H9 (cell line): Measurements from ENCODE around the gene SLC4A5. TPM values are rescaled to one million over a fixed set of nuclear protein-coding genes. Genes with fewer than 3 reads are reported as not detected.

ENCODE experiments used
- DNase-seq: peaks from one replicate; pipeline ENCODE4 v3.0.0-alpha.2; 2017
- H2AFZ ChIP-seq: one replicate; pipeline ENCODE4 v1.6.1; 2013; ENCODE audit warnings: mild to moderate bottlenecking, low read length, control low read depth, moderate library complexity
- H2AK5ac ChIP-seq: 2 replicates; pipeline ENCODE4 v1.6.1; 2013; ENCODE audit warnings: low read length, control low read depth, mixed read lengths; ENCODE audit not compliant: insufficient read length
- H2BK120ac ChIP-seq: one replicate; pipeline ENCODE4 v1.6.1; 2013; ENCODE audit warnings: low read depth, mild to moderate bottlenecking, low read length, control low read depth, inconsistent platforms; ENCODE audit not compliant: poor library complexity, severe bottlenecking
- H2BK12ac ChIP-seq: 2 replicates; pipeline ENCODE4 v1.6.1; 2013; ENCODE audit warnings: low read length, control low read depth, mixed read lengths, low read depth; ENCODE audit not compliant: insufficient read length
- H2BK15ac ChIP-seq: 2 replicates; pipeline ENCODE4 v1.6.1; 2013; ENCODE audit warnings: low read depth, low read length, control low read depth
- H2BK20ac ChIP-seq: one replicate; pipeline ENCODE4 v1.6.1; 2013; ENCODE audit warnings: low read depth, mild to moderate bottlenecking, low read length, control low read depth, inconsistent platforms; ENCODE audit not compliant: poor library complexity, severe bottlenecking
- H2BK5ac ChIP-seq: 2 replicates; pipeline ENCODE4 v1.6.1; 2013; ENCODE audit warnings: low read length, control low read depth, mixed read lengths; ENCODE audit not compliant: insufficient read length
- H3K14ac ChIP-seq: 2 replicates; pipeline ENCODE4 v1.6.1; 2013; ENCODE audit warnings: low read length, control low read depth; ENCODE audit not compliant: insufficient read depth
- H3K18ac ChIP-seq: 2 replicates; pipeline ENCODE4 v1.6.1; 2013; ENCODE audit warnings: low read depth, mild to moderate bottlenecking, mixed read lengths, low read length, control low read depth; ENCODE audit not compliant: insufficient read length
- H3K23ac ChIP-seq: 2 replicates; pipeline ENCODE4 v1.6.1; 2013; ENCODE audit warnings: low read length, control low read depth, mixed read lengths, low read depth; ENCODE audit not compliant: insufficient read length
- H3K23me2 ChIP-seq: 2 replicates; pipeline ENCODE4 v1.6.1; 2013; ENCODE audit warnings: low read depth, mild to moderate bottlenecking, mixed read lengths, low read length, control low read depth; ENCODE audit not compliant: insufficient read length, poor library complexity, severe bottlenecking
- H3K27ac ChIP-seq: 2 replicates; pipeline ENCODE4 v1.5.1; 2013; ENCODE audit warnings: low read length, control low read depth, mixed read lengths, low read depth; ENCODE audit not compliant: insufficient read length
- H3K27me3 ChIP-seq: 2 replicates; pipeline ENCODE4 v1.6.1; 2013; ENCODE audit warnings: low read length, control low read depth, inconsistent platforms; ENCODE audit not compliant: insufficient read depth
- H3K4ac ChIP-seq: 2 replicates; pipeline ENCODE4 v1.6.1; 2013; ENCODE audit warnings: low read depth, mild to moderate bottlenecking, control low read depth, inconsistent platforms, low read length, moderate library complexity
- H3K4me1 ChIP-seq: 2 replicates; pipeline ENCODE4 v1.6.1; 2013; ENCODE audit warnings: low read length, control low read depth, inconsistent platforms; ENCODE audit not compliant: insufficient read depth
- H3K4me2 ChIP-seq: 2 replicates; pipeline ENCODE4 v1.6.1; 2013; ENCODE audit warnings: low read length, control low read depth, mixed read lengths; ENCODE audit not compliant: insufficient read length, insufficient read depth
- H3K56ac ChIP-seq: 2 replicates; pipeline ENCODE4 v1.6.1; 2013; ENCODE audit warnings: low read depth, mild to moderate bottlenecking, mixed read lengths, low read length, control low read depth; ENCODE audit not compliant: insufficient read length
- H3K79me1 ChIP-seq: 2 replicates; pipeline ENCODE4 v1.6.1; 2013; ENCODE audit warnings: low read depth, mild to moderate bottlenecking, moderate library complexity, low read length, control low read depth, inconsistent platforms; ENCODE audit not compliant: insufficient read depth, poor library complexity, severe bottlenecking
- H3K79me2 ChIP-seq: 2 replicates; pipeline ENCODE4 v1.6.1; 2013; ENCODE audit warnings: low read length, control low read depth, inconsistent platforms; ENCODE audit not compliant: insufficient read depth
- H3K9ac ChIP-seq: 2 replicates; pipeline ENCODE4 v1.6.1; 2013; ENCODE audit warnings: low read length, control low read depth, mixed read lengths; ENCODE audit not compliant: insufficient read length; ENCODE audit errors: extremely low read depth
- H3K9me3 ChIP-seq: one replicate; pipeline ENCODE4 v1.6.1; 2013; ENCODE audit warnings: low read depth, low read length, inconsistent platforms; ENCODE audit not compliant: control insufficient read depth
- H3T11ph ChIP-seq: one replicate; pipeline ENCODE4 v1.6.1; 2013; ENCODE audit warnings: mild to moderate bottlenecking, low read length, control low read depth, inconsistent platforms
- H4K20me1 ChIP-seq: one replicate; pipeline ENCODE4 v1.6.1; 2013; ENCODE audit not compliant: control insufficient read depth, insufficient read length, insufficient read depth
- H4K5ac ChIP-seq: 2 replicates; pipeline ENCODE4 v1.6.1; 2013; ENCODE audit warnings: low read depth, mild to moderate bottlenecking, mixed read lengths, low read length, control low read depth; ENCODE audit not compliant: insufficient read length
- H4K8ac ChIP-seq: replicated peaks from 2 replicates; pipeline ENCODE4 v1.6.1; 2013; ENCODE audit warnings: low read length, control low read depth, mixed read lengths, low read depth; ENCODE audit not compliant: insufficient read length
- H4K91ac ChIP-seq: 2 replicates; pipeline ENCODE4 v1.6.1; 2013; ENCODE audit warnings: low read depth, mild to moderate bottlenecking, moderate library complexity, mixed read lengths, low read length, control low read depth; ENCODE audit not compliant: insufficient read length
- H3K27ac Mint-ChIP-seq, 3 experiments: 2 replicates in 2 of 3; 3 replicates in 1 of 3; pipeline ENCODE4 v1.8.0; 2020 to 2021; ENCODE audit warnings: mixed read lengths in 3 of 3, mild to moderate bottlenecking in 1 of 3, moderate library complexity in 1 of 3
- H3K27me3 Mint-ChIP-seq: 2 replicates; pipeline ENCODE4 v1.8.0; 2021; ENCODE audit warnings: low read depth, mild to moderate bottlenecking, moderate library complexity, mixed read lengths
- H3K36me3 Mint-ChIP-seq, 3 experiments: 2 replicates in 2 of 3; 3 replicates in 1 of 3; pipeline ENCODE4 v1.8.0; 2020 to 2021; ENCODE audit warnings: low read depth in 3 of 3, mixed read lengths in 3 of 3; ENCODE audit not compliant: insufficient read depth in 1 of 3
- H3K4me1 Mint-ChIP-seq, 2 experiments: 2 replicates each; pipeline ENCODE4 v1.8.0; 2020; ENCODE audit warnings: mixed read lengths in 2 of 2
- H3K4me3 Mint-ChIP-seq, 2 experiments: 2 replicates in 1 of 2; 3 replicates in 1 of 2; pipeline ENCODE4 v1.8.0; 2020 to 2021; ENCODE audit warnings: mild to moderate bottlenecking in 2 of 2, mixed read lengths in 2 of 2, moderate library complexity in 1 of 2
- H3K9me3 Mint-ChIP-seq, 2 experiments: 2 replicates in 1 of 2; 3 replicates in 1 of 2; pipeline ENCODE4 v1.8.0; 2020; ENCODE audit warnings: mild to moderate bottlenecking in 2 of 2, mixed read lengths in 2 of 2, moderate library complexity in 1 of 2
- CTCF ChIP-seq: fragments of 200-600 bp; sonication (generic); conservative IDR thresholded peaks from 3 replicates; pipeline ENCODE4 v1.8.0; 2021; ENCODE audit warnings: antibody characterized with exemption, mild to moderate bottlenecking
- WGBS: extraction: QIAGEN DNeasy Blood & Tissue Kit; methylation state at CpG from one replicate; pipeline ENCODE4 v1.1.7; 2013; ENCODE audit warnings: missing lambda C conversion rate, low lambda C conversion rate, mixed read lengths; ENCODE audit not compliant: insufficient read length; ENCODE audit errors: extremely low coverage; 5-methylcytosine and 5-hydroxymethylcytosine counted together
- total RNA-seq: library from RNA; stranded (reverse); gene quantifications from 2 replicates; pipeline ENCODE4 v1.2.1, GENCODE V29; 2021

SLC4A5 gene
- total RNA-seq, 1 experiment from 2014 or later, result 0.50 TPM

- H3K9ac ChIP-seq, result no peak overlapping the region
- no peak overlapping the region for H2BK120ac ChIP-seq
- peaks cover 20% of the 10 kb centered on the region for H3K27me3 Mint-ChIP-seq
- no peaks in the 10 kb centered on the region for H3K9me3 ChIP-seq
- H3T11ph ChIP-seq, result no peak overlapping the region
- no peak overlapping the region for H3K56ac ChIP-seq
- no peak overlapping the region for H4K8ac ChIP-seq
- H4K91ac ChIP-seq, result no peak overlapping the region
- no peak overlapping the region for H2AK5ac ChIP-seq
- H3K4me3 Mint-ChIP-seq, result no peak overlapping the region
- no peak overlapping the region for H3K18ac ChIP-seq
- H3K4me1 Mint-ChIP-seq, result peaks cover 13 to 22% of the 10 kb centered on the region in 2 experiments
- peak; percentile 24; the same call in 1 of the 3 replicates for TF ChIP-seq CTCF
- no peak overlapping the region for H3K27ac ChIP-seq
- no peak overlapping the region for H2BK15ac ChIP-seq
- no peak overlapping the region for H2BK5ac ChIP-seq
- H2BK20ac ChIP-seq, result no peak overlapping the region
- H3K79me1 ChIP-seq, result no peaks in the 10 kb centered on the region
- H3K23me2 ChIP-seq, result no peaks in the 10 kb centered on the region
- H3K79me2 ChIP-seq, result no peaks in the 10 kb centered on the region
- no peaks in the 10 kb centered on the region for H3K4me1 ChIP-seq
- no peak overlapping the region for H3K4me2 ChIP-seq
- no peak overlapping the region for H2BK12ac ChIP-seq
- no peak overlapping the region for H3K4ac ChIP-seq
- H4K20me1 ChIP-seq, result no peaks in the 10 kb centered on the region
- H3K23ac ChIP-seq, result no peak overlapping the region
- H3K14ac ChIP-seq, result no peak overlapping the region
- no peak overlapping the region for H2AFZ ChIP-seq
- no peaks in the 10 kb centered on the region for H3K27me3 ChIP-seq
- no peaks in the 10 kb centered on the region for H3K9me3 Mint-ChIP-seq
- peaks cover 0 to under 1% (median 0%) of the 10 kb centered on the region in 3 experiments; a peak in 1 of 7 replicates for H3K36me3 Mint-ChIP-seq
- H4K5ac ChIP-seq, result no peak overlapping the region
- WGBS, result no CpG with 5 or more reads among the region's 4 CpGs
- no peak overlapping the region for H3K27ac Mint-ChIP-seq
- DNase-seq, result no peak
Observed at GRCh38 chr2:74228772-74229171, 114.4 kb downstream of the SLC4A5 start.
